Measurements from ENCODE around the gene NUP62. TPM values are rescaled to one million over a fixed set of nuclear protein-coding genes. Genes with fewer than 3 reads are reported as not detected.

NUP62 gene
- total and polyA plus RNA-seq, 7 donors, result 21.1 to 46.8 (median 40.0) TPM

- peak in 1 of 2 donors; percentile 51 for DNase-seq
- WGBS, 3 donors, result 94 to 98% (median 94%) methylated on average over 16 to 17 of the region's 17 CpGs
Measured at GRCh38 chr19:49881186-49881585, 48.1 kb downstream of the NUP62 start.

GRCh38 chr19:49880162-49880869 lies 49.0 kb downstream of the NUP62 start:
- H3K9me3 ChIP-seq, result no peaks in the 10 kb centered on the region
- no peak overlapping the region for H3K4me3 ChIP-seq
- H3K4me1 ChIP-seq, result peaks cover 19% of the 10 kb centered on the region
- H3K27ac ChIP-seq, result no peak overlapping the region
- peaks cover 14 to 70% of the 10 kb centered on the region in 2 donors for H3K36me3 ChIP-seq (ENCODE audit: insufficient read depth in 1 of 2, low read depth in 1 of 2)
- TF ChIP-seq, protein P1, sequence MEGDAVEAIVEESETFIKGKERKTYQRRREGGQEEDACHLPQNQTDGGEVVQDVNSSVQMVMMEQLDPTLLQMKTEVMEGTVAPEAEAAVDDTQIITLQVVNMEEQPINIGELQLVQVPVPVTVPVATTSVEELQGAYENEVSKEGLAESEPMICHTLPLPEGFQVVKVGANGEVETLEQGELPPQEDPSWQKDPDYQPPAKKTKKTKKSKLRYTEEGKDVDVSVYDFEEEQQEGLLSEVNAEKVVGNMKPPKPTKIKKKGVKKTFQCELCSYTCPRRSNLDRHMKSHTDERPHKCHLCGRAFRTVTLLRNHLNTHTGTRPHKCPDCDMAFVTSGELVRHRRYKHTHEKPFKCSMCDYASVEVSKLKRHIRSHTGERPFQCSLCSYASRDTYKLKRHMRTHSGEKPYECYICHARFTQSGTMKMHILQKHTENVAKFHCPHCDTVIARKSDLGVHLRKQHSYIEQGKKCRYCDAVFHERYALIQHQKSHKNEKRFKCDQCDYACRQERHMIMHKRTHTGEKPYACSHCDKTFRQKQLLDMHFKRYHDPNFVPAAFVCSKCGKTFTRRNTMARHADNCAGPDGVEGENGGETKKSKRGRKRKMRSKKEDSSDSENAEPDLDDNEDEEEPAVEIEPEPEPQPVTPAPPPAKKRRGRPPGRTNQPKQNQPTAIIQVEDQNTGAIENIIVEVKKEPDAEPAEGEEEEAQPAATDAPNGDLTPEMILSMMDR (IDR thresholded peaks at IDR 0.05), result no peak
- H3K27me3 ChIP-seq (ENCODE audit: insufficient read depth in 3 of 3, low read length in 2 of 3), result no peaks in the 10 kb centered on the region
- no peak for ATAC-seq
- peak in 1 of 2 donors; percentile 42 for DNase-seq
- intact Hi-C loops (cut with DNase I), result no loop called here
- 88 to 90% (median 89%) methylated on average over 10 of the region's 10 CpGs for WGBS, 3 donors

More at GRCh38 chr19:49881186-49881585, 48.1 kb downstream of the NUP62 start:
- TF ChIP-seq, protein P1 (IDR thresholded peaks at IDR 0.05), result no peak
- ATAC-seq, result no peak
- H3K36me3 ChIP-seq (ENCODE audit: insufficient read depth in 1 of 2, low read depth in 1 of 2), result peaks cover 14 to 78% of the 10 kb centered on the region in 2 donors
- intact Hi-C loops (cut with DNase I), result no loop called here
- H3K4me3 ChIP-seq, result no peak overlapping the region
- no peak overlapping the region for H3K27ac ChIP-seq
- H3K9me3 ChIP-seq, result no peaks in the 10 kb centered on the region
- H3K4me1 ChIP-seq, result peaks cover 15% of the 10 kb centered on the region
- H3K27me3 ChIP-seq (ENCODE audit: insufficient read depth in 3 of 3, low read length in 2 of 3), result no peaks in the 10 kb centered on the region

GRCh38 chr19:49879243-49879963 lies 49.9 kb downstream of the NUP62 start:
- peak overlapping the region; percentile 69 for H3K4me3 ChIP-seq
- H3K27me3 ChIP-seq (ENCODE audit: insufficient read depth in 3 of 3, low read length in 2 of 3), result no peaks in the 10 kb centered on the region
- H3K27ac ChIP-seq, result peak overlapping the region; percentile 12
- no peaks in the 10 kb centered on the region for H3K9me3 ChIP-seq
- DNase-seq (peak in 1 of 2 donors; percentile 54), ATAC-seq (no peak)
- intact Hi-C loops (cut with DNase I), result loop anchor here in 1 of 2 donors (5.0 kb wide), 1 partner anchor 382 kb away; the partner anchor contains the start of gene RPS11
- peaks cover 28% of the 10 kb centered on the region for H3K4me1 ChIP-seq
- WGBS, 3 donors, result 91 to 93% (median 93%) methylated on average over 12 of the region's 12 CpGs
- TF ChIP-seq, protein P1 (IDR thresholded peaks at IDR 0.05), result no peak
- H3K36me3 ChIP-seq (ENCODE audit: insufficient read depth in 1 of 2, low read depth in 1 of 2), result peaks cover 14 to 64% of the 10 kb centered on the region in 2 donors

DNA sequence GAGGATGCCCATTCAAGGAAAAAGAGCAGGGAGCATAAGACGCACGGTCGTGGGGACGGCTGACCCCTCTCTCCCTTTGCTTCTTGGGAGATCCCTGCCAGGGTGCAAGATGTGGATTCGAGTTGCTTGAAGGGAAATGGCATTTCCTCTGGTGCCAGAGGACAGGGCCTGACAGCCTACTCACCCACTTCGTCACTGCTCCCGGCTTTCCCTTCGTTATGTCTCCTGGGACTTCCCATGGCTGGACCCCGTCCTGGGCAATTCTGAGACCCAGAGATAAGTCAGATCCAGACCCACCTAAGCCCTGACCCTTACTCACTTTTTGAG lies 50.6 kb downstream of the NUP62 start:
- intact Hi-C loops (cut with DNase I), result loop anchor here in 1 of 2 donors (5.0 kb wide), 1 partner anchor 381 kb away; the partner anchor contains the start of gene RPS11
- Histone ChIP-seq H3K4me1 (peaks cover 35% of the 10 kb centered on the region), H3K9me3 (no peaks in the 10 kb centered on the region), H3K27ac (peak overlapping the region; percentile 92), H3K4me3 (peak overlapping the region; percentile 69), H3K36me3 (ENCODE audit: insufficient read depth in 1 of 2, low read depth in 1 of 2) (peaks cover 7 to 60% of the 10 kb centered on the region in 2 donors), H3K27me3 (ENCODE audit: insufficient read depth in 3 of 3, low read length in 2 of 3) (no peaks in the 10 kb centered on the region)
- DNase-seq (peak in 1 of 2 donors; percentile 53), ATAC-seq (no peak)
- TF ChIP-seq, protein P1 (IDR thresholded peaks at IDR 0.05), result no peak
- 76 to 80% (median 79%) methylated on average over 9 of the region's 9 CpGs for WGBS, 3 donors
